Hematopoietic multipotent progenitor cell (in vitro differentiated cells): ENCODE measurements around the gene GALNT16. TPM values are rescaled to one million over a fixed set of nuclear protein-coding genes. Genes with fewer than 3 reads are reported as not detected.
"Not testable (repeated sequence)": the region's sequence is repeated elsewhere in the genome, so short reads cannot be mapped to it uniquely, and the experiment has no call there.

Experiments used
- DNase-seq, 3 donors: peaks; one replicate each; pipeline ENCODE4 v3.0.0-alpha.2; 2011 to 2015; ENCODE audit warnings: low read depth in 2 of 3, low spot score in 2 of 3
- total RNA-seq: library from RNA; depleted of rRNA; stranded (reverse); fragments of >200 nt; gene quantifications from one replicate; pipeline ENCODE4 v1.2.3, GENCODE V29; 2012

The GALNT16 gene
- total RNA-seq, 1 donor, result under 0.01 TPM

GRCh38 chr14:69284170-69284569 is 24.2 kb downstream of the GALNT16 start:
- no peak for DNase-seq

- DNase-seq, result no peak
These were observed 25.8 kb downstream of the GALNT16 start for GRCh38 chr14:69285661-69286255.

- DNase-seq, result no peak
These were observed 27.4 kb downstream of the GALNT16 start for GRCh38 chr14:69287098-69288010.

GRCh38 chr14:69288011-69288771 is 28.2 kb downstream of the GALNT16 start:
- DNase-seq, result no peak

- no peak for DNase-seq
These were observed 29.2 kb downstream of the GALNT16 start for GRCh38 chr14:69288956-69289705.

- no peak for DNase-seq
These were observed 30.0 kb downstream of the GALNT16 start for GRCh38 chr14:69289811-69290520.

GRCh38 chr14:69290881-69291280 is 30.9 kb downstream of the GALNT16 start:
- DNase-seq, result not testable (repeated sequence)

GRCh38 chr14:69291396-69291795 is 31.4 kb downstream of the GALNT16 start:
- DNase-seq, result no peak

GRCh38 chr14:69291891-69292561 is 32.1 kb downstream of the GALNT16 start:
- no peak for DNase-seq

- DNase-seq, result no peak
These were observed 38.4 kb downstream of the GALNT16 start for GRCh38 chr14:69298131-69299071.

GRCh38 chr14:69299286-69300035 is 39.5 kb downstream of the GALNT16 start:
- DNase-seq, result no peak

DNA sequence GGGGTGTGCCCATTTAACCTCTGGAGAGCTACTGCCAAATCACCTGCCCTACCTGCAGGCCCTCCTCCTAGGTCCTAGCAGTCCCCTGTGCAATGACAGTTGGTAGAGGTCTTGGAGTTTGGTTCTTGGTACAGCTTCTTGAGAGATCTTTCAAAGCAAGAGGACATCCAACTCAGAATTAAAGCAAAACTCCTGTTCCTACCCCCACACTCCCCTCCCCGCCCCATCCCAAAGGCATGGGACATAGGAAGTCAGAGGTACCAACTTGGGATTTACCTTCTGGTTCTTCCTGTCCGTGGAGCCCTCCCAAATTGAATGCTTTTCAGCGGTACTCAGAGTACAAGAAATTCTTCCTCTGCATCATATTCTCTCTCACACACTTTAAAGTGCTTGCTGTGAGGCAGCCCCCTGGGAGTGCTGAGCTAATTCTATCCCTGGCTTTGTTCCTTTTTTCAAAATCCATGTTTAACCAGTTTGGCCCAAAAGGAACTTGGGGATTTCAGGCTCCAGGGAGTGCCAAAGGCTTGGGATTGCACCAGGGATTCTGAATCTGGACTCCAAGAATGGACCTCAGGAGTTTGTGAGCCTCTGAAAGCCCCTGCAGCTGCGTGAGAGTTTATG is 40.8 kb downstream of the GALNT16 start:
- DNase-seq, result no peak

GRCh38 chr14:69303086-69303485 is 43.1 kb downstream of the GALNT16 start:
- no peak for DNase-seq

DNA sequence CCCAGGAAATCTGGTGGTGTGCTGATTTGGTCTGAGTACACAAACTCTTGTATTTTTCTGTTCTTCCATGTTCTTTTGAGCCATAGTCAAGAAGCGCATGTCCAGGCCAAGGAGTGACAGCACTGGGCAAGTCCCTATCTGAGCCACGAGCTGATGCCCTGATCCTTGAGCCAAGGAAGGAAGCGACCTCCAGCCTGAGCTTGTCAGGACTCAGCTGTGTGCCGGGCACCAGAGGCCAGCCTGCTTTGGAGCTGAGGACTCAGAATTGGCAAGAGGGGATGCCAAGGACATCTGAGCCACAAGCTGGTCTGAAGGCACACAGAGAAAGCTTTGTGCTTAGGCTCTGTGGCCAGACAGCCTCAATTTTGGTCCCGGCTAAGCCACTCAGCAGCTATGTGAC is 52.6 kb downstream of the GALNT16 start:
- DNase-seq, result no peak

DNA sequence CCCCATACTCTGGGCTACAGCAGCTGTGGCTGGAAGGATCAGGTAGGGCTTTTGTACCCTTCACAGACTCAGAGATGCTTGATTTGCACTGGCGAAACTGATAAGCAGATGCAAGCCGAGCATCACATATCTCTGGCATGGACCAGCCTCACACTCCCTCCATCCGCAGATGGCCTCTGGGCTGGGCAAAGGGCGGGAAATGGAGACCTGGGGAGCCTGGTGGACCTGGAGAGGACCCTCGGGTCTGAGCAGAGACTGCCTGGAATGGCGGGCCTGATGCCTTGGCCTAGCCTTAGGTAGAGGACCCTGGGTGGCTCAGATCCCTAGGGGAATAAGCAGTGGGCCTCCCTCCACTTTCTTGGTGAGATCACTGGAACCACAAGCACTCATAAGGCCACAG is 53.2 kb downstream of the GALNT16 start:
- DNase-seq, result no peak

DNA sequence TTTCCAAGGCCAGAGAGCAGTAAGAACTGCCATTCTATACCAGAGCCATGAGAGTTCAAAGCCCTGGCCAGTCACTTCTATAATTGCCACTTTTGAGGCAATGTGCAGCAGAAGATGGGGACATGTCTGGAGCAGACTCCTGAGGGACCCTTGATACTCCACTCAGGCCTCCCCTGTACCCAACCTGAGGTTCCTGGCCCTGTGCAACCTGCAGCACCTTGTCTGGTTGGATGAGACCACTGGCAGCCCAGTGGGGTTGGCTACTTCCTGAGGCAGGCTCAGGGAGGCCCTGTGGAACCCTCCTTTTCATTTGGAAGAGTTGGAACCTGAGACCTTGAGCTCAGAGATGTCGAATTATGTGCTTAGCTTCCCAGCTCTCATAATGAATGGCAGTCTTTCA is 54.4 kb downstream of the GALNT16 start:
- no peak for DNase-seq

- DNase-seq, result no peak
These were observed 55.3 kb downstream of the GALNT16 start for GRCh38 chr14:69315301-69315700.
